Activated T-helper 17 cell treated with anti-CD3 and anti-CD28 coated beads, Interleukin-2, amount 50 U/mL, for 72 hours (primary cell): ENCODE measurements around the gene BSPRY. TPM values are rescaled to one million over a fixed set of nuclear protein-coding genes. Genes with fewer than 3 reads are reported as not detected.
"Not testable (repeated sequence)": the region's sequence is repeated elsewhere in the genome, so short reads cannot be mapped to it uniquely, and the experiment has no call there.

ENCODE experiments used
- ATAC-seq: fragments of 150-1000 bp; cut with Tn5 transposase; replicated peaks from 2 replicates; pipeline ENCODE4 v1.10.0; 2021; ENCODE audit warnings: mild to moderate bottlenecking, moderate library complexity
- H3K27ac Mint-ChIP-seq: one replicate; pipeline ENCODE4 v1.8.0; 2022; ENCODE audit warnings: mixed read lengths
- H3K27me3 Mint-ChIP-seq: one replicate; pipeline ENCODE4 v1.8.0; 2022; ENCODE audit warnings: mixed read lengths
- H3K36me3 Mint-ChIP-seq: one replicate; pipeline ENCODE4 v1.8.0; 2022; ENCODE audit warnings: low read depth, mild to moderate bottlenecking, mixed read lengths
- H3K4me1 Mint-ChIP-seq: one replicate; pipeline ENCODE4 v1.8.0; 2022; ENCODE audit warnings: mixed read lengths
- H3K4me3 Mint-ChIP-seq: one replicate; pipeline ENCODE4 v1.8.0; 2022; ENCODE audit warnings: mild to moderate bottlenecking, mixed read lengths
- H3K9me3 Mint-ChIP-seq: one replicate; pipeline ENCODE4 v1.8.0; 2022; ENCODE audit warnings: mixed read lengths
- total RNA-seq, 2 donors: library from RNA; stranded (reverse); gene quantifications; one replicate each; pipeline ENCODE4 v1.2.3, GENCODE V29; 2022

The BSPRY gene
- total RNA-seq, 2 donors from 2014 or later, result 3.2 to 25.9 TPM

GRCh38 chr9:113370806-113371325 is 21.5 kb downstream of the BSPRY start:
- no peaks in the 10 kb centered on the region for H3K27me3 Mint-ChIP-seq
- no peaks in the 10 kb centered on the region for H3K9me3 Mint-ChIP-seq

GRCh38 chr9:113372059-113372458 is 22.7 kb downstream of the BSPRY start:
- no peaks in the 10 kb centered on the region for H3K9me3 Mint-ChIP-seq
- no peaks in the 10 kb centered on the region for H3K27me3 Mint-ChIP-seq
- H3K4me3 Mint-ChIP-seq, result no peak overlapping the region
- peaks cover 14% of the 10 kb centered on the region for H3K4me1 Mint-ChIP-seq
- H3K36me3 Mint-ChIP-seq, result peaks cover 29% of the 10 kb centered on the region
- no peak overlapping the region for H3K27ac Mint-ChIP-seq
- no peak for ATAC-seq

More at GRCh38 chr9:113370806-113371325, 21.5 kb downstream of the BSPRY start:
- no peak for ATAC-seq
- H3K4me3 Mint-ChIP-seq, result no peak overlapping the region
- peaks cover 14% of the 10 kb centered on the region for H3K4me1 Mint-ChIP-seq
- peaks cover 29% of the 10 kb centered on the region for H3K36me3 Mint-ChIP-seq
- H3K27ac Mint-ChIP-seq, result no peak overlapping the region

GRCh38 chr9:113373256-113373655 is 23.9 kb downstream of the BSPRY start:
- H3K9me3 Mint-ChIP-seq, result no peaks in the 10 kb centered on the region
- peak overlapping the region; percentile 1 for H3K27ac Mint-ChIP-seq
- H3K4me1 Mint-ChIP-seq, result peaks cover 14% of the 10 kb centered on the region
- H3K4me3 Mint-ChIP-seq, result no peak overlapping the region
- peaks cover 29% of the 10 kb centered on the region for H3K36me3 Mint-ChIP-seq
- ATAC-seq, result no peak
- no peaks in the 10 kb centered on the region for H3K27me3 Mint-ChIP-seq

GRCh38 chr9:113373676-113374392 is 24.5 kb downstream of the BSPRY start:
- H3K4me1 Mint-ChIP-seq, result peaks cover 14% of the 10 kb centered on the region
- no peaks in the 10 kb centered on the region for H3K9me3 Mint-ChIP-seq
- no peak overlapping the region for H3K4me3 Mint-ChIP-seq
- H3K27ac Mint-ChIP-seq, result no peak overlapping the region
- H3K36me3 Mint-ChIP-seq, result peaks cover 29% of the 10 kb centered on the region
- H3K27me3 Mint-ChIP-seq, result no peaks in the 10 kb centered on the region
- ATAC-seq, result no peak

- Mint-ChIP-seq H3K36me3 (peaks cover 29% of the 10 kb centered on the region), H3K9me3 (no peaks in the 10 kb centered on the region), H3K27me3 (no peaks in the 10 kb centered on the region), H3K27ac (peak overlapping the region; percentile 87), H3K4me1 (peaks cover 14% of the 10 kb centered on the region), H3K4me3 (peak overlapping the region; percentile 79)
- peak; percentile 30 for ATAC-seq
These were observed 26.0 kb downstream of the BSPRY start for GRCh38 chr9:113375057-113376023.

GRCh38 chr9:113376634-113377567 is 27.6 kb downstream of the BSPRY start, which contains the start of gene HDHD3:
Gene HDHD3 (minus strand): TSS chr9:113376986. CDS start chr9:113374354, 2,632 bp downstream.
- peaks cover 14% of the 10 kb centered on the region for H3K4me1 Mint-ChIP-seq
- H3K27me3 Mint-ChIP-seq, result no peaks in the 10 kb centered on the region
- H3K4me3 Mint-ChIP-seq, result peak within 1 kb of the TSS; percentile 79

GRCh38 chr9:113379094-113379828 is 29.9 kb downstream of the BSPRY start:
- H3K4me3 Mint-ChIP-seq, H3K9me3 Mint-ChIP-seq, ATAC-seq, H3K27me3 Mint-ChIP-seq: not testable (repeated sequence)
- Mint-ChIP-seq H3K27ac (peak overlapping the region; percentile 17), H3K4me1 (peaks cover 14% of the 10 kb centered on the region), H3K36me3 (peaks cover 16% of the 10 kb centered on the region)

More at GRCh38 chr9:113376634-113377567, 27.6 kb downstream of the BSPRY start, which contains the start of gene HDHD3:
- no peaks in the 10 kb centered on the region for H3K9me3 Mint-ChIP-seq
- H3K27ac Mint-ChIP-seq, result peak within 1 kb of the TSS; percentile 87
- peaks cover 29% of the 10 kb centered on the region for H3K36me3 Mint-ChIP-seq
- ATAC-seq, result peak; percentile 88

GRCh38 chr9:113379829-113380210 is 30.5 kb downstream of the BSPRY start:
- not testable (repeated sequence) for H3K4me3 Mint-ChIP-seq, H3K9me3 Mint-ChIP-seq, H3K27me3 Mint-ChIP-seq, H3K4me1 Mint-ChIP-seq, ATAC-seq
- H3K36me3 Mint-ChIP-seq, result peaks cover 11% of the 10 kb centered on the region
- H3K27ac Mint-ChIP-seq, result peak overlapping the region; percentile 17

GRCh38 chr9:113380869-113381378 is 31.6 kb downstream of the BSPRY start:
- no peaks in the 10 kb centered on the region for H3K27me3 Mint-ChIP-seq
- H3K36me3 Mint-ChIP-seq, result no peaks in the 10 kb centered on the region
- ATAC-seq, result peak; percentile 28
- no peaks in the 10 kb centered on the region for H3K9me3 Mint-ChIP-seq
- H3K4me1 Mint-ChIP-seq, result no peaks in the 10 kb centered on the region
- peak overlapping the region; percentile 51 for H3K27ac Mint-ChIP-seq
- H3K4me3 Mint-ChIP-seq, result peak overlapping the region; percentile 10

GRCh38 chr9:113381441-113381840 is 32.1 kb downstream of the BSPRY start:
- not testable (repeated sequence) for H3K9me3 Mint-ChIP-seq, ATAC-seq, H3K36me3 Mint-ChIP-seq, H3K4me1 Mint-ChIP-seq, H3K27me3 Mint-ChIP-seq
- Mint-ChIP-seq H3K4me3 (peak overlapping the region; percentile 10), H3K27ac (peak overlapping the region; percentile 51)

- no peaks in the 10 kb centered on the region for H3K9me3 Mint-ChIP-seq
- no peaks in the 10 kb centered on the region for H3K4me1 Mint-ChIP-seq
- no peaks in the 10 kb centered on the region for H3K36me3 Mint-ChIP-seq
- H3K27ac Mint-ChIP-seq, result no peak overlapping the region
- H3K4me3 Mint-ChIP-seq, result no peak overlapping the region
- no peaks in the 10 kb centered on the region for H3K27me3 Mint-ChIP-seq
- no peak for ATAC-seq
These were observed 32.6 kb downstream of the BSPRY start for GRCh38 chr9:113381909-113382411.

GRCh38 chr9:113386571-113387393 is 37.4 kb downstream of the BSPRY start:
- H3K9me3 Mint-ChIP-seq, result no peaks in the 10 kb centered on the region
- ATAC-seq, result no peak
- peak overlapping the region; percentile 1 for H3K27ac Mint-ChIP-seq
- H3K4me3 Mint-ChIP-seq, result no peak overlapping the region
- H3K4me1 Mint-ChIP-seq, result no peaks in the 10 kb centered on the region
- H3K27me3 Mint-ChIP-seq, result no peaks in the 10 kb centered on the region
- peaks cover 38% of the 10 kb centered on the region for H3K36me3 Mint-ChIP-seq
